ENCODE measurements around the gene PDCD1. TPM values are rescaled to one million over a fixed set of nuclear protein-coding genes. Genes with fewer than 3 reads are reported as not detected.

The PDCD1 gene
- total and polyA plus RNA-seq, 2 of the 13 experiments (the other 11 are each of a cell fraction or from before 2014, with no cell fraction given) = 0.04 TPM; not detected in 1

DNA sequence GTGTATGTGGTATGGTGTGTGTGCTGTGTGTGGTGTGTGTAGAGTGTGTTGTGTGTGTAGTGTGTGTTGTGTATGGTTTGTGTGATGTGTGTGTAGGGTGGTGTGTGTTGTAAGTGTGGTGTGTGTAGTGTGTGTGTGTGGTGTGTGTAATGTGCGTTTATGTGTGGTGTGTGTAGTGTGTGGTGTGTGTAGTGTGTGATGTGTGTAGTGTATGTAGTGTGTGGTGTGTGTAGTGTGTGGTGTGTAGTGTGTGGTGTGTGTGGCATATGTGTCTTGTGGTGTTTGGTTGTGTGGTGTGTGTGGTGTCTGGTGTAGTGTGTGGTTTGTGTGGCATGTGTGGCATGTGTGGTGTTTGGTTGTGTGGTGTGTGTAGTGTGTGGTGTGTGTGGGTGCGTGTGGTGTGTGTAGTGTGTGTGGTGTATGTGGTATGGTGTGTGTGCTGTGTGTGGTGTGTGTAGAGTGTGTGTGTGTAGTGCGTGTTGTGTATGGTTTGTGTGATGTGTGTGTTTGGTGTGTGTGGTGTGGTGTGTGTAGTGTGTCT lies 6.8 kb upstream of the PDCD1 start (continued):
- TF ChIP-seq KMT2B (CRISPR knock-in tag; IDR thresholded peaks at IDR 0.05) (no peak), NFYB (CRISPR knock-in tag; IDR thresholded peaks at IDR 0.05) (no peak), MATR3 (CRISPR knock-in tag; IDR thresholded peaks at IDR 0.05) (no peak), HOXA9 (CRISPR knock-in tag; IDR thresholded peaks at IDR 0.05; ENCODE audit: borderline replicate concordance) (no peak), ZMYM4 (CRISPR knock-in tag; IDR thresholded peaks at IDR 0.05) (no peak), SP2 (CRISPR knock-in tag; IDR thresholded peaks at IDR 0.05) (peak; percentile 16; the same call in 1 of the 2 replicates), HDAC6 (IDR thresholded peaks at IDR 0.05; ENCODE audit: low read depth, low read length) (0 out of 2 replicates have a peak, but pooled peaks have one; percentile 70), ZZZ3 (CRISPR knock-in tag; IDR thresholded peaks at IDR 0.05; ENCODE audit: borderline replicate concordance) (peak; percentile 54; the same call in 1 of the 2 replicates), ZNF766 (CRISPR knock-in tag; IDR thresholded peaks at IDR 0.05; ENCODE audit: borderline replicate concordance) (no peak), ESRRA (CRISPR knock-in tag; IDR thresholded peaks at IDR 0.05; ENCODE audit: low read depth) (no peak), RBFOX2 (IDR thresholded peaks at IDR 0.05; ENCODE audit: low read depth, low read length) (no peak), PAF1 (CRISPR knock-in tag; IDR thresholded peaks at IDR 0.05) (no peak), EZH2 (conservative IDR thresholded peaks at IDR 0.05; ENCODE audit: low read depth, low read length) (no peak), SYNCRIP (IDR thresholded peaks at IDR 0.05; ENCODE audit: insufficient read depth, low read depth, low read length) (no peak), FOXA1 (IDR thresholded peaks at IDR 0.05) (peak; percentile 11; the same call in 1 of the 2 replicates), FOXA1 (CRISPR knock-in tag; IDR thresholded peaks at IDR 0.05) (no peak), NR2C2 (CRISPR knock-in tag; IDR thresholded peaks at IDR 0.05; ENCODE audit: borderline replicate concordance) (no peak)
- TF ChIP-seq, protein P1, sequence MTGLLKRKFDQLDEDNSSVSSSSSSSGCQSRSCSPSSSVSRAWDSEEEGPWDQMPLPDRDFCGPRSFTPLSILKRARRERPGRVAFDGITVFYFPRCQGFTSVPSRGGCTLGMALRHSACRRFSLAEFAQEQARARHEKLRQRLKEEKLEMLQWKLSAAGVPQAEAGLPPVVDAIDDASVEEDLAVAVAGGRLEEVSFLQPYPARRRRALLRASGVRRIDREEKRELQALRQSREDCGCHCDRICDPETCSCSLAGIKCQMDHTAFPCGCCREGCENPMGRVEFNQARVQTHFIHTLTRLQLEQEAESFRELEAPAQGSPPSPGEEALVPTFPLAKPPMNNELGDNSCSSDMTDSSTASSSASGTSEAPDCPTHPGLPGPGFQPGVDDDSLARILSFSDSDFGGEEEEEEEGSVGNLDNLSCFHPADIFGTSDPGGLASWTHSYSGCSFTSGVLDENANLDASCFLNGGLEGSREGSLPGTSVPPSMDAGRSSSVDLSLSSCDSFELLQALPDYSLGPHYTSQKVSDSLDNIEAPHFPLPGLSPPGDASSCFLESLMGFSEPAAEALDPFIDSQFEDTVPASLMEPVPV (CRISPR knock-in tag; IDR thresholded peaks at IDR 0.05) = no peak
- TF ChIP-seq, protein P2, sequence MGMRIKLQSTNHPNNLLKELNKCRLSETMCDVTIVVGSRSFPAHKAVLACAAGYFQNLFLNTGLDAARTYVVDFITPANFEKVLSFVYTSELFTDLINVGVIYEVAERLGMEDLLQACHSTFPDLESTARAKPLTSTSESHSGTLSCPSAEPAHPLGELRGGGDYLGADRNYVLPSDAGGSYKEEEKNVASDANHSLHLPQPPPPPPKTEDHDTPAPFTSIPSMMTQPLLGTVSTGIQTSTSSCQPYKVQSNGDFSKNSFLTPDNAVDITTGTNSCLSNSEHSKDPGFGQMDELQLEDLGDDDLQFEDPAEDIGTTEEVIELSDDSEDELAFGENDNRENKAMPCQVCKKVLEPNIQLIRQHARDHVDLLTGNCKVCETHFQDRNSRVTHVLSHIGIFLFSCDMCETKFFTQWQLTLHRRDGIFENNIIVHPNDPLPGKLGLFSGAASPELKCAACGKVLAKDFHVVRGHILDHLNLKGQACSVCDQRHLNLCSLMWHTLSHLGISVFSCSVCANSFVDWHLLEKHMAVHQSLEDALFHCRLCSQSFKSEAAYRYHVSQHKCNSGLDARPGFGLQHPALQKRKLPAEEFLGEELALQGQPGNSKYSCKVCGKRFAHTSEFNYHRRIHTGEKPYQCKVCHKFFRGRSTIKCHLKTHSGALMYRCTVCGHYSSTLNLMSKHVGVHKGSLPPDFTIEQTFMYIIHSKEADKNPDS (CRISPR knock-in tag; IDR thresholded peaks at IDR 0.05) = no peak
- TF ChIP-seq, protein P3, sequence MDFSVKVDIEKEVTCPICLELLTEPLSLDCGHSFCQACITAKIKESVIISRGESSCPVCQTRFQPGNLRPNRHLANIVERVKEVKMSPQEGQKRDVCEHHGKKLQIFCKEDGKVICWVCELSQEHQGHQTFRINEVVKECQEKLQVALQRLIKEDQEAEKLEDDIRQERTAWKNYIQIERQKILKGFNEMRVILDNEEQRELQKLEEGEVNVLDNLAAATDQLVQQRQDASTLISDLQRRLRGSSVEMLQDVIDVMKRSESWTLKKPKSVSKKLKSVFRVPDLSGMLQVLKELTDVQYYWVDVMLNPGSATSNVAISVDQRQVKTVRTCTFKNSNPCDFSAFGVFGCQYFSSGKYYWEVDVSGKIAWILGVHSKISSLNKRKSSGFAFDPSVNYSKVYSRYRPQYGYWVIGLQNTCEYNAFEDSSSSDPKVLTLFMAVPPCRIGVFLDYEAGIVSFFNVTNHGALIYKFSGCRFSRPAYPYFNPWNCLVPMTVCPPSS (IDR thresholded peaks at IDR 0.05) = 0 out of 2 replicates have a peak, but pooled peaks have one; percentile 78
- TF ChIP-seq, protein P4, sequence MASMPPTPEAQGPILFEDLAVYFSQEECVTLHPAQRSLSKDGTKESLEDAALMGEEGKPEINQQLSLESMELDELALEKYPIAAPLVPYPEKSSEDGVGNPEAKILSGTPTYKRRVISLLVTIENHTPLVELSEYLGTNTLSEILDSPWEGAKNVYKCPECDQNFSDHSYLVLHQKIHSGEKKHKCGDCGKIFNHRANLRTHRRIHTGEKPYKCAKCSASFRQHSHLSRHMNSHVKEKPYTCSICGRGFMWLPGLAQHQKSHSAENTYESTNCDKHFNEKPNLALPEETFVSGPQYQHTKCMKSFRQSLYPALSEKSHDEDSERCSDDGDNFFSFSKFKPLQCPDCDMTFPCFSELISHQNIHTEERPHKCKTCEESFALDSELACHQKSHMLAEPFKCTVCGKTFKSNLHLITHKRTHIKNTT (CRISPR knock-in tag; IDR thresholded peaks at IDR 0.05) = no peak
- TF ChIP-seq, protein P5, sequence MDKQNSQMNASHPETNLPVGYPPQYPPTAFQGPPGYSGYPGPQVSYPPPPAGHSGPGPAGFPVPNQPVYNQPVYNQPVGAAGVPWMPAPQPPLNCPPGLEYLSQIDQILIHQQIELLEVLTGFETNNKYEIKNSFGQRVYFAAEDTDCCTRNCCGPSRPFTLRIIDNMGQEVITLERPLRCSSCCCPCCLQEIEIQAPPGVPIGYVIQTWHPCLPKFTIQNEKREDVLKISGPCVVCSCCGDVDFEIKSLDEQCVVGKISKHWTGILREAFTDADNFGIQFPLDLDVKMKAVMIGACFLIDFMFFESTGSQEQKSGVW (CRISPR knock-in tag; IDR thresholded peaks at IDR 0.05; ENCODE audit: borderline replicate concordance) = no peak
